Activated CD4-positive, alpha-beta memory T cell treated with anti-CD3 and anti-CD28 coated beads for 36 hours (primary cell): ENCODE results near the gene MOV10. TPM values are rescaled to one million over a fixed set of nuclear protein-coding genes. Genes with fewer than 3 reads are reported as not detected.
A peak's percentile ranks its signal among the peaks of the same experiment; 100 is the strongest.

Experiments
- CTCF ChIA-PET: fragments of 350-600 bp; sonication (Branson Sonifier 250); formaldehyde crosslinking; loops from one replicate; lab custom pipeline; 2021; ENCODE audit warnings: antibody characterized with exemption, inconsistent platforms; lab: Charles Lee
- POLR2A ChIA-PET: fragments of 350-600 bp; sonication (Branson Sonifier 250); formaldehyde crosslinking; loops from one replicate; lab custom pipeline; 2021; ENCODE audit warnings: antibody characterized with exemption; lab: Charles Lee
- DNase-seq: peaks from one replicate; pipeline ENCODE4 v3.0.0-alpha.2; 2020
- H3K27ac Mint-ChIP-seq: one replicate; pipeline ENCODE4 v1.8.0; 2021; ENCODE audit warnings: mixed read lengths
- H3K27me3 Mint-ChIP-seq: one replicate; pipeline ENCODE4 v1.8.0; 2021; ENCODE audit warnings: mixed read lengths
- H3K36me3 Mint-ChIP-seq: one replicate; pipeline ENCODE4 v1.8.0; 2021; ENCODE audit warnings: mixed read lengths
- H3K4me1 Mint-ChIP-seq: one replicate; pipeline ENCODE4 v1.8.0; 2021; ENCODE audit warnings: low read depth, mixed read lengths
- H3K4me3 Mint-ChIP-seq: one replicate; pipeline ENCODE4 v1.8.0; 2021; ENCODE audit warnings: mild to moderate bottlenecking, mixed read lengths
- H3K9me3 Mint-ChIP-seq: one replicate; pipeline ENCODE4 v1.8.0; 2021; ENCODE audit warnings: mixed read lengths
- intact Hi-C: fragments of 100-400 bp; cut with micrococcal nuclease; formaldehyde crosslinking; loops from one replicate; pipeline ENCODE4 v1.15.1; 2023
- total RNA-seq, 2 experiments: library from RNA; stranded (reverse); gene quantifications; one replicate each; pipeline ENCODE4 v1.2.3, GENCODE V29; 2021

The MOV10 gene
- total RNA-seq, 2 experiments from 2014 or later: 57.7 to 63.1 TPM

DNA sequence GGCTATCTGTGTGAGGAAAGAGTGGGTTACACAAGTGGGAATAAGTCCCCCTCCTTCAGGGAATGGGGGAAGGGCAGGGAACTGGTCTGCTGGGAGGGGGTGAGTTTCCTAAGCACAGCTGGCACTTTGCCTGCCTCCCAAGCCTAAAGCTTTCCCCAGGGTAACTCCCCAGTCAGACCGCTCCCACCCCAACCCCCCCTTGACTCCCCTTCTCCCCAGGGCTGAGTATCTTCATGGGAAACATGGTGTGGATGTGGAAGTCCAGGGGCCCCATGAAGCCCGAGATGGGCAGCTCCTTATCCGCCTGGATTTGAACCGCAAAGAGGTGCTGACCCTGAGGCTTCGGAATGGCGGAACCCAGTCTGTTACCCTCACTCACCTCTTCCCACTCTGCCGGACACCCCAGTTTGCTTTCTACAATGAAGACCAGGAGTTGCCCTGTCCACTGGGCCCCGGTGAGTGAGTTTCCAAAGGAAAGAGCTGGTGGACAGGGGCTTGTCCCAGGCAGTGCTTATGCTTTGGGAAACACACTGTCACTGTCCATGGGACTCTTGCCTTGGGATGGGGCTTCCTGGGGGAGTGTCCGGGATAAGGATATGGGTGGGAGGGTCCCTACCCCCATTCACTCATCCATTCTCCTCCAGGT lies 14.9 kb downstream of the MOV10 start:
- intact Hi-C loops: no loop called here
- Mint-ChIP-seq H3K27ac (no peak overlapping the region), H3K9me3 (no peaks in the 10 kb centered on the region), H3K36me3 (peaks cover 12% of the 10 kb centered on the region), H3K4me1 (peaks cover 3% of the 10 kb centered on the region), H3K4me3 (no peak overlapping the region), H3K27me3 (no peaks in the 10 kb centered on the region)
- no peak for DNase-seq
- ChIA-PET CTCF (interaction anchor here (0.7 to 1.6 kb wide), 2 partner anchors 14 to 26 kb away, joined by 3 read pairs; partner anchors contain the start of genes MOV10 and PPM1J), POLR2A (interaction anchor here (1.6 kb wide), 1 partner anchor 8 kb away, joined by 3 read pairs; no protein-coding TSS in a partner anchor)

DNA sequence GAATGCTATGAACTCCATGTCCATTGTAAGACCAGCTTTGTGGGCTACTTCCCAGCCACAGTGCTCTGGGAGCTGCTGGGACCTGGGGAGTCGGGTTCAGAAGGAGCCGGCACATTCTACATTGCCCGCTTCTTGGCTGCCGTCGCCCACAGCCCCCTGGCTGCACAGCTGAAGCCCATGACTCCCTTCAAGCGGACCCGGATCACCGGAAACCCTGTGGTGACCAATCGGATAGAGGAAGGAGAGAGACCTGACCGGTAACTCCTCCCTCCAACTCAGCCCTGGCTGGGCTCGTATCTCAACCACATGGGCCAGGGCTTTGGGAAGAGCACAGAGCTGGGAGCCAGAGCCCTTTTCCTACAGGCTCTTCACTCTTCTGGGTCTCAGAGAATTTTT lies 15.4 kb downstream of the MOV10 start:
- Mint-ChIP-seq H3K4me1 (peaks cover 3% of the 10 kb centered on the region), H3K27ac (no peak overlapping the region), H3K4me3 (no peak overlapping the region), H3K36me3 (peaks cover 12% of the 10 kb centered on the region), H3K27me3 (no peaks in the 10 kb centered on the region), H3K9me3 (no peaks in the 10 kb centered on the region)
- ChIA-PET CTCF (interaction anchor here (0.7 to 1.6 kb wide), 3 partner anchors 15 to 26 kb away, joined by 3 read pairs; partner anchors contain the start of genes MOV10 and PPM1J), POLR2A (interaction anchor here (1.6 kb wide), 1 partner anchor 8 kb away, joined by 3 read pairs; no protein-coding TSS in a partner anchor)
- DNase-seq: no peak
- intact Hi-C loops: no loop called here

DNA sequence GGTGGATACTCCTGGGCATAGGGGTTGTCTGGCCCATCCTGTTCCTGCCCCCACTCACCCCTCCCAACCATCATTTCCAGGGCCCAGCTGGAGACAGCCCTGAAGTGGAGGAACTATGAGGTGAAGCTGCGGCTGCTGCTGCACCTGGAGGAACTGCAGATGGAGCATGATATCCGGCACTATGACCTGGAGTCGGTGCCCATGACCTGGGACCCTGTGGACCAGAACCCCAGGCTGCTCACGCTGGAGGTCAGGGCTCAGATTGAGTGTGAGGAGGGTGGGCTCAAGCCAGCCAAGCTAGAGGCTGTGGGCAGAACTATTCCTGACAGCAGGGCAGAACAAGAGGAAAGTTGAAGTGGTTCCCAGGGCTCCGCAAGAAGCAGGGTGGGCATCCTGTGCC lies 18.2 kb downstream of the MOV10 start:
- intact Hi-C loops: no loop called here
- POLR2A ChIA-PET: interaction anchor here (1.2 kb wide), 1 partner anchor 18 kb away, joined by 4 read pairs; the partner anchor contains the start of gene MOV10
- Mint-ChIP-seq H3K4me3 (no peak overlapping the region), H3K9me3 (no peaks in the 10 kb centered on the region), H3K27me3 (no peaks in the 10 kb centered on the region), H3K36me3 (peaks cover 12% of the 10 kb centered on the region), H3K27ac (no peak overlapping the region), H3K4me1 (no peaks in the 10 kb centered on the region)
- CTCF ChIA-PET: no interaction called here
- no peak for DNase-seq

DNA sequence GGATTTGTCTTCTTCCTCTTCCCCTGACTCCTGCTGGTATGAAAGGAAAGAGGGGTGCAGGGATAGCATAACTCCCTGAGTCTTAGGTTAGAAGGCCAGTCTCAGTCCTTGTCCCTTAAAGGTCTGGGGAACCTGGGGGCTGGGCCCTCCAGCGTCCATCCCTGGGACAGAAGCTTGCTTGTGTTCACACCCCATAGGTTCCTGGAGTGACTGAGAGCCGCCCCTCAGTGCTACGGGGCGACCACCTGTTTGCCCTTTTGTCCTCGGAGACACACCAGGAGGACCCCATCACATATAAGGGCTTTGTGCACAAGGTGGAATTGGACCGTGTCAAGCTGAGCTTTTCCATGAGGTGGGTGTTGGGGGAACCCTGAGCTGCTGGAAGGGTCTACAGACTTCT lies 19.4 kb downstream of the MOV10 start:
- POLR2A ChIA-PET: no interaction called here
- no peak overlapping the region for H3K27ac Mint-ChIP-seq
- H3K4me3 Mint-ChIP-seq: no peak overlapping the region
- CTCF ChIA-PET: interaction anchor here (0.7 kb wide), 1 partner anchor 102 kb away, joined by 3 read pairs; no protein-coding TSS in a partner anchor
- no peaks in the 10 kb centered on the region for H3K4me1 Mint-ChIP-seq
- H3K27me3 Mint-ChIP-seq: no peaks in the 10 kb centered on the region
- DNase-seq: no peak
- intact Hi-C loops: no loop called here
- no peaks in the 10 kb centered on the region for H3K9me3 Mint-ChIP-seq
- peaks cover 12% of the 10 kb centered on the region for H3K36me3 Mint-ChIP-seq

DNA sequence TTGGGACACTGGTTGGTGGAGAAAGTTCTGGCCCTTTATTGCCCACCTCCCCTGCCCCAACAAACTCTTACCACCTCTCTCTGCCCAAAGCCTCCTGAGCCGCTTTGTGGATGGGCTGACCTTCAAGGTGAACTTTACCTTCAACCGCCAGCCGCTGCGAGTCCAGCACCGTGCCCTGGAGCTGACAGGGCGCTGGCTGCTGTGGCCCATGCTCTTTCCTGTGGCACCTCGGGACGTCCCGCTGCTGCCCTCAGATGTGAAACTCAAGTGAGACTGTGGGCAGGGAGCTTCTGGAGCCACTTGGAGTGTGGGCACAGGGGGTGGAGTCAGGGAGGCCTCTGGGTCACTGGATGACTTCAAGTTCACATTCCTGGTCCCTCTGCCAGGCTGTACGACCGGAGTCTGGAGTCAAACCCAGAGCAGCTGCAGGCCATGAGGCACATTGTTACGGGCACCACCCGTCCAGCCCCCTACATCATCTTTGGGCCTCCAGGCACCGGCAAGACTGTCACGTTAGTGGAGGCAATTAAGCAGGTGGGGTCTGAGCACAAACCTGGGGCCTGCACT lies 20.0 kb downstream of the MOV10 start:
- Mint-ChIP-seq H3K9me3 (no peaks in the 10 kb centered on the region), H3K4me1 (no peaks in the 10 kb centered on the region), H3K36me3 (peaks cover 12% of the 10 kb centered on the region), H3K27me3 (no peaks in the 10 kb centered on the region), H3K4me3 (no peak overlapping the region), H3K27ac (peak overlapping the region; percentile 3)
- no peak for DNase-seq
- CTCF ChIA-PET: no interaction called here
- POLR2A ChIA-PET: interaction anchor here (0.6 kb wide), 1 partner anchor 94 kb away, joined by 3 read pairs; no protein-coding TSS in a partner anchor
- intact Hi-C loops: no loop called here

DNA sequence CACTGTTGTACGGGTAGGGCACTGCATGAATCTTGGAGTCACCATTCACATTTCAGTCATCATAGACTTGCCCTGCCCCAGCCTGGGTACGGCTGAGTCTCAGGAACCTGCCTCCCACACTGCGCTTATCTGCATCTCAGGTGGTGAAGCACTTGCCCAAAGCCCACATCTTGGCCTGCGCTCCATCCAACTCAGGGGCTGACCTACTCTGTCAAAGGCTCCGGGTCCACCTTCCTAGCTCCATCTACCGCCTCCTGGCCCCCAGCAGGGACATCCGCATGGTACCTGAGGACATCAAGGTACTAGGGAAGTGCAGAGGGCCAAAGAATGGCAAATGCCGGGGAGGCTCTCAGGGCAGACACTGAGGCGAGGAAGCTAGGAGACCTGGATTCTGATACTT lies 20.8 kb downstream of the MOV10 start:
- no peaks in the 10 kb centered on the region for H3K9me3 Mint-ChIP-seq
- H3K4me3 Mint-ChIP-seq: no peak overlapping the region
- POLR2A ChIA-PET: no interaction called here
- H3K27me3 Mint-ChIP-seq: no peaks in the 10 kb centered on the region
- CTCF ChIA-PET: no interaction called here
- DNase-seq: no peak
- no peak overlapping the region for H3K27ac Mint-ChIP-seq
- peaks cover 12% of the 10 kb centered on the region for H3K36me3 Mint-ChIP-seq
- H3K4me1 Mint-ChIP-seq: peaks cover 7% of the 10 kb centered on the region
- intact Hi-C loops: no loop called here

DNA sequence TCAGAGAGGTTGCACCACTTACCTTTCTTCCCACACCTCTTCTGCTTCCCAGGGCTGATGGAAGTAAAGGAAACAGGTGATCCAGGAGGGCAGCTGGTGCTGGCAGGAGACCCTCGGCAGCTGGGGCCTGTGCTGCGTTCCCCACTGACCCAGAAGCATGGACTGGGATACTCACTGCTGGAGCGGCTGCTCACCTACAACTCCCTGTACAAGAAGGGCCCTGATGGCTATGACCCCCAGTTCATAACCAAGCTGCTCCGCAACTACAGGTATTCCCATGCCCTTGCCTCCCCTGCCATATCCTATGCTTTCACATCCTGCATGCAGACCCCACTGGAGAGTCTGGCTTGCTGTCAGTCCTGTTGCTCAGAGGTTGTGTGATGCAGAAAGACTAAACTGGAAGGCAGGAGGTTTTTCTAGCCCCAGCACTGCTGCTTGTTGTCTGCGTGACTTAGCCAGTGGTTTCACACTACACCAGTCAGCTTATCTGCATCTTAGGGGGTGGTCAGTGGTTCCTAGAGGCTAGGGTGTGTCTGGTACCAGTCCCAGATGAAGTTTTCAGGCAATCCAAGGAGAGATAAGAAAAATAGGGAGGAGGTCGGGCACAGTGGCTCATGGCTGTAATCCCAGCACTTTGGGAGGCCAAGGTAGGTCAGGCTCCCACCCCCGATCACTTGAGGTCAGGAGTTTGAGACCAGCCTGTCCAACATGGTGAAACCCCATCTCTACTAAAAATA lies 22.3 kb downstream of the MOV10 start:
- no peaks in the 10 kb centered on the region for H3K27me3 Mint-ChIP-seq
- DNase-seq: no peak
- intact Hi-C loops: no loop called here
- peak overlapping the region; percentile 23 for H3K27ac Mint-ChIP-seq
- no peaks in the 10 kb centered on the region for H3K9me3 Mint-ChIP-seq
- ChIA-PET CTCF (interaction anchor here (1.0 kb wide), 1 partner anchor 19 kb away, joined by 3 read pairs; no protein-coding TSS in a partner anchor), POLR2A (no interaction called here)
- no peak overlapping the region for H3K4me3 Mint-ChIP-seq
- H3K4me1 Mint-ChIP-seq: peaks cover 22% of the 10 kb centered on the region
- peaks cover 12% of the 10 kb centered on the region for H3K36me3 Mint-ChIP-seq

DNA sequence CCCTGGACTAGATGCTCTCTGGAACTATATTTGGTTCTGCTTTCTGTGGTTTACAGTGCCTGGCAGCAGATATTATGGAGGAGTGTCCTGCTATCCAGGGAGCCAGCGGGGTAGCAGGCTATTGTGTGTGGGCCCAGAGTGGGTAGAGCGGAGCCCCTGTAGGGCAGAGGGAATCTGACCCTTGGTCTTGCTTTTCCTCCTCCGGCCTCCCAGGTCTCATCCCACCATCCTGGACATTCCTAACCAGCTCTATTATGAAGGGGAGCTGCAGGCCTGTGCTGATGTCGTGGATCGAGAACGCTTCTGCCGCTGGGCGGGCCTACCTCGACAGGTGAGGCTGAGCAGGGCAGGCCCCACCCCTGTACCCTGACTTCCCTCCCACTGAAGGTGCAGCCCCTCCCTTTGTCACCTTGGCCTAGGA lies 23.3 kb downstream of the MOV10 start:
- Mint-ChIP-seq H3K27ac (no peak overlapping the region), H3K4me3 (no peak overlapping the region), H3K36me3 (peaks cover 11% of the 10 kb centered on the region), H3K9me3 (no peaks in the 10 kb centered on the region), H3K27me3 (no peaks in the 10 kb centered on the region), H3K4me1 (peaks cover 30% of the 10 kb centered on the region)
- intact Hi-C loops: no loop called here
- ChIA-PET POLR2A (interaction anchor here (1.0 kb wide), 1 partner anchor 9 kb away, joined by 3 read pairs; no protein-coding TSS in a partner anchor), CTCF (interaction anchor here (1.0 kb wide), 1 partner anchor 18 kb away, joined by 3 read pairs; no protein-coding TSS in a partner anchor)
- no peak for DNase-seq

DNA sequence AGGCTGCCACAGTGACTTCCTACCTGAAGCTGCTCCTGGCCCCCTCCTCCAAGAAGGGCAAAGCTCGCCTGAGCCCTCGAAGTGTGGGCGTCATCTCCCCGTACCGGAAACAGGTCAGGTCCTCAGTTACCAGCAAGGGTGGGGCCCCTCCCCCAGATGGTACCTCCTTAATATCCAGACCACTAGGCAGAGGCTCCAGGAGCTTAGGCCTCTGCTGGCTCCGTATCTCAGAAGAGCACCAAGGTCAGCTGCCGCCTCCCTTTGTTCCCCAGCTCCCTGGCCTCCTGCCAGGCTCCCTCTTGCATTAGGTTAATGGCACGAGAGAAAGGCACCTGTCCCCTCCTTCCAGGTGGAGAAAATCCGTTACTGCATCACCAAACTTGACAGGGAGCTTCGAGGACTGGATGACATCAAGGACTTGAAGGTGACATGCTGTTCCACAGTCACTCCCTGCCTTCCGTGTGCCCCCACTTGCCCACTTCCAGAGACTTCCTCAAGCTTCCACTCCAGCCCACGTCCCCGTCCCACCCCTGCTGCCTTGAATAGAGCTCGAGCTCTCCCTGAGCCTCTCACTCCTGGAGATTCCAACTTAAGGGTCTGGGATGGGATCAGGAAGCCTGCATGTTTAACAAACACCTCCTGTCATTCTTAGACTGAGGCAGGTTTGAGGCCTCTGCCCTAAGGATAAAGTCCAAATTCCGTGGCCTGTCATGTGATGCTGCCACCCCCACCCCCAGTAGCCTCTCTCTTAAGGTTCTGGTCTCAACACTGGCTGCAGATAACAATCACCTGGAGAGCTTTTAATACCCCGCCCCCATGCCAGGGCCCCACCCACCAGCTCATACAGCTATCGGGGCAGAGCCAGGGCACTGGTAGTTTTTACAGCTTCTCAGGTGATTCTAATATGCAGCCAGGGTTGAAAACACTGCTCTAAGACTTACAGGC lies 24.2 kb downstream of the MOV10 start:
- intact Hi-C loops: no loop called here
- CTCF ChIA-PET: interaction anchor here (0.6 to 1.2 kb wide), 2 partner anchors 106 to 300 kb away, joined by 3 to 4 read pairs; no protein-coding TSS in a partner anchor
- no peaks in the 10 kb centered on the region for H3K27me3 Mint-ChIP-seq
- H3K36me3 Mint-ChIP-seq: peaks cover 10% of the 10 kb centered on the region
- H3K27ac Mint-ChIP-seq: peak overlapping the region; percentile 11
- DNase-seq: no peak
- H3K4me1 Mint-ChIP-seq: peaks cover 30% of the 10 kb centered on the region
- no peaks in the 10 kb centered on the region for H3K9me3 Mint-ChIP-seq
- no peak overlapping the region for H3K4me3 Mint-ChIP-seq
- POLR2A ChIA-PET: interaction anchor here (1.0 to 1.7 kb wide), 2 partner anchors 10 to 24 kb away, joined by 3 to 8 read pairs; partner anchors contain the start of gene MOV10

DNA sequence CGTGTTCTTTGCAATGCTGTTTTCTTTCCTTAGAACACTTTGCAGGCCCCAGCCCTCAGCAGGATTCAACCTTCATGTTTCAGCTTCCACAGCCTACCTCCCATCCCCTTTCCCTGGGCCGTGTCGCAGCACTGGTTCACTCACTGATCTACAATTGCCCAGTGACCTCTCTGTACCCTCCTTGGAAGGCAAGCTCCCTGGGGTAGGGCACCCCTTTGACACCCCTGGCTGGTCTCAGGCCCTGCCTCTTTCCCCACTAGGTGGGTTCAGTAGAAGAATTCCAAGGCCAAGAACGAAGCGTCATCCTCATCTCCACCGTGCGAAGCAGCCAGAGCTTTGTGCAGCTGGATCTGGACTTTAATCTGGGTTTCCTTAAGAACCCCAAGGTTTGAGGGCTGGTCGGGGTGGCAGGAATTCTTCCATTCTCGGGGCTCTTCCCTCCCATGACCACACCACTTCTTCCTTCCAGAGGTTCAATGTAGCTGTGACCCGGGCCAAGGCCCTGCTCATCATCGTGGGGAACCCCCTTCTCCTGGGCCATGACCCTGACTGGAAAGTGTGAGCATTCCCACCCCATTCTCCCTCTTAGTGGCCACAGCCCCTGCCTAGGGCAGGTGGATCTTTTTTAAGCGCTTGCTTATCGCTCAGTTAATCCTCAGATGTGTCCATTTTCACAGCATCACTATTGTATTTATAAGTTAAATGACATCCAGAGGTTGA lies 25.1 kb downstream of the MOV10 start:
- H3K9me3 Mint-ChIP-seq: no peaks in the 10 kb centered on the region
- peak overlapping the region; percentile 87 for H3K27ac Mint-ChIP-seq
- CTCF ChIA-PET: interaction anchor here (0.6 to 1.2 kb wide), 2 partner anchors 105 to 301 kb away, joined by 3 to 4 read pairs; no protein-coding TSS in a partner anchor
- H3K4me3 Mint-ChIP-seq: no peak overlapping the region
- POLR2A ChIA-PET: interaction anchor here (1.5 to 1.7 kb wide), 2 partner anchors 25 kb away, joined by 4 to 8 read pairs; partner anchors contain the start of gene MOV10
- H3K27me3 Mint-ChIP-seq: no peaks in the 10 kb centered on the region
- intact Hi-C loops: no loop called here
- no peak for DNase-seq
- peaks cover 38% of the 10 kb centered on the region for H3K4me1 Mint-ChIP-seq
- H3K36me3 Mint-ChIP-seq: peaks cover 10% of the 10 kb centered on the region
